WTC11 (cell line): ENCODE results near the gene CEP135. TPM values are rescaled to one million over a fixed set of nuclear protein-coding genes. Genes with fewer than 3 reads are reported as not detected.
"Not testable (repeated sequence)": the region's sequence is repeated elsewhere in the genome, so short reads cannot be mapped to it uniquely, and the experiment has no call there.

Source experiments
- ATAC-seq: fragments of 200-7000 bp; cut with Tn5 transposase; 2 replicates; pipeline ENCODE4 v1.10.0; 2021; ENCODE audit warnings: mild to moderate bottlenecking, moderate library complexity
- CTCF ChIA-PET: fragments of 300-600 bp; sonication (Branson Sonifier 250); formaldehyde crosslinking; loops from one replicate; lab custom pipeline; 2021; ENCODE audit warnings: antibody characterized with exemption; lab: Charles Lee
- POLR2A ChIA-PET: fragments of 350-600 bp; sonication (Branson Sonifier 250); formaldehyde crosslinking; loops from one replicate; lab custom pipeline; 2021; ENCODE audit warnings: antibody characterized with exemption; lab: Charles Lee
- DNase-seq: peaks from one replicate; pipeline ENCODE4 v3.0.0; 2021; ENCODE audit warnings: low spot score
- H3K27ac Mint-ChIP-seq: 2 replicates; pipeline ENCODE4 v1.8.0; 2021; ENCODE audit warnings: mixed read lengths
- H3K27me3 Mint-ChIP-seq: 2 replicates; pipeline ENCODE4 v1.8.0; 2021; ENCODE audit warnings: low read depth, mild to moderate bottlenecking, moderate library complexity, mixed read lengths
- H3K36me3 Mint-ChIP-seq: 2 replicates; pipeline ENCODE4 v1.8.0; 2021; ENCODE audit warnings: mixed read lengths
- H3K4me1 Mint-ChIP-seq: 2 replicates; pipeline ENCODE4 v1.8.0; 2022; ENCODE audit warnings: mixed read lengths
- H3K4me3 Mint-ChIP-seq: 2 replicates; pipeline ENCODE4 v1.8.0; 2021; ENCODE audit warnings: mild to moderate bottlenecking, moderate library complexity, mixed read lengths
- H3K9me3 Mint-ChIP-seq: 2 replicates; pipeline ENCODE4 v1.8.0; 2021; ENCODE audit warnings: mixed read lengths
- GABPB1 ChIP-seq: sonication (generic); formaldehyde crosslinking; IDR thresholded peaks from 2 replicates; pipeline ENCODE4 v1.8.1; 2023; ENCODE audit warnings: mild to moderate bottlenecking, missing genetic modification reagents
- HMGA2 ChIP-seq: fragments of 250-450 bp; sonication (Bioruptor Pico); IDR thresholded peaks from 2 replicates; pipeline ENCODE4 v1.4.0; 2021; ENCODE audit warnings: mild to moderate bottlenecking, moderate library complexity
- MYBL2 ChIP-seq: sonication (generic); formaldehyde crosslinking; IDR thresholded peaks from 2 replicates; pipeline ENCODE4 v1.8.1; 2023; ENCODE audit warnings: mild to moderate bottlenecking, moderate library complexity, missing genetic modification reagents
- NFATC4 ChIP-seq: fragments of 250-450 bp; sonication (Bioruptor Pico); IDR thresholded peaks from 2 replicates; pipeline ENCODE4 v1.9.0; 2021; ENCODE audit warnings: mild to moderate bottlenecking
- NR2C2 ChIP-seq: sonication (generic); formaldehyde crosslinking; IDR thresholded peaks from 2 replicates; pipeline ENCODE4 v1.8.0; 2022; ENCODE audit warnings: mild to moderate bottlenecking, missing genetic modification reagents
- ZNF396 ChIP-seq: fragments of 250-450 bp; sonication (Bioruptor Pico); IDR thresholded peaks from 2 replicates; pipeline ENCODE4 v1.8.0; 2021; ENCODE audit warnings: mild to moderate bottlenecking, moderate library complexity, borderline replicate concordance
- ZNF416 ChIP-seq: fragments of 250-450 bp; sonication (Bioruptor Pico); IDR thresholded peaks from 2 replicates; pipeline ENCODE4 v1.9.0; 2021; ENCODE audit warnings: mild to moderate bottlenecking, inconsistent platforms
- total RNA-seq: library from RNA; stranded (reverse); gene quantifications from 3 replicates; pipeline ENCODE4 v1.2.3, GENCODE V29; 2021
- TF ChIP-seq, protein P1 (sequence below): sonication (generic); formaldehyde crosslinking; IDR thresholded peaks from 2 replicates; pipeline ENCODE4 v1.8.0; 2023; ENCODE audit warnings: mild to moderate bottlenecking, missing genetic modification reagents
- TF ChIP-seq, protein P2 (sequence below): sonication (generic); formaldehyde crosslinking; IDR thresholded peaks from 2 replicates; pipeline ENCODE4 v1.8.1; 2022; ENCODE audit warnings: mild to moderate bottlenecking, missing genetic modification reagents, moderate library complexity, borderline replicate concordance
- TF ChIP-seq, protein P3 (sequence below): sonication (generic); formaldehyde crosslinking; IDR thresholded peaks from 2 replicates; pipeline ENCODE4 v1.8.1; 2022; ENCODE audit warnings: mild to moderate bottlenecking, moderate library complexity, missing genetic modification reagents
- TF ChIP-seq, protein P4 (sequence below): fragments of 250-450 bp; sonication (Bioruptor Pico); IDR thresholded peaks from 2 replicates; pipeline ENCODE4 v1.9.0; 2021; ENCODE audit warnings: mild to moderate bottlenecking, borderline replicate concordance
- TF ChIP-seq, protein P5 (sequence below): fragments of 250-450 bp; sonication (Bioruptor Pico); conservative IDR thresholded peaks from 2 replicates; pipeline ENCODE4 v1.9.0; 2021; ENCODE audit warnings: mild to moderate bottlenecking
- TF ChIP-seq, protein P6 (sequence below): fragments of 250-450 bp; sonication (Bioruptor Pico); IDR thresholded peaks from 2 replicates; pipeline ENCODE4 v1.8.0; 2021; ENCODE audit warnings: mild to moderate bottlenecking

Gene CEP135
- total RNA-seq, 1 experiment from 2014 or later = 13.6 TPM

DNA sequence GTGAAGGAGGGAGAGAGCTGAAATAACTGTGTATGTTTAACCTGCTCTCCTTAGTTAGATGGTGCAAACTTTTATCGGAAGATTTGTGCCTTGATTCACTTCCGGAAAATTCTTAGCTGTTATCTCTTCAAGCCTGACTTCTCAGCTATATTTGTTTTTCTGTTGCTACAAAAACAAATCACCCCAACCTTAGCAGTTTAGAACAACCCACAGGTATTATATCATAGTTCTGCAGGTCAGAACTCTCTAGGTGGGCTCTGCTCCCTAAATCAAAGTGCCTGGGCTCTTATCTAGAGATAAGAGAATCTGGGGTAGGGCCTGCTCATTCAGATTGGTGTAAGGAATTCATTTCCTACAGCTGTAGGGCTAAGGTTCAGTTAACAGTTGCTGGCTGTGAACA is 15.1 kb upstream of the CEP135 start:
- ChIA-PET POLR2A (no interaction called here), CTCF (interaction anchor here (1.5 kb wide), 1 partner anchor 15 kb away, joined by 9 read pairs; the partner anchor contains the start of gene CEP135)
- TF ChIP-seq GABPB1 (CRISPR knock-in tag) = no peak
- TF ChIP-seq NFATC4 (CRISPR knock-in tag) = no peak
- TF ChIP-seq, protein P1, sequence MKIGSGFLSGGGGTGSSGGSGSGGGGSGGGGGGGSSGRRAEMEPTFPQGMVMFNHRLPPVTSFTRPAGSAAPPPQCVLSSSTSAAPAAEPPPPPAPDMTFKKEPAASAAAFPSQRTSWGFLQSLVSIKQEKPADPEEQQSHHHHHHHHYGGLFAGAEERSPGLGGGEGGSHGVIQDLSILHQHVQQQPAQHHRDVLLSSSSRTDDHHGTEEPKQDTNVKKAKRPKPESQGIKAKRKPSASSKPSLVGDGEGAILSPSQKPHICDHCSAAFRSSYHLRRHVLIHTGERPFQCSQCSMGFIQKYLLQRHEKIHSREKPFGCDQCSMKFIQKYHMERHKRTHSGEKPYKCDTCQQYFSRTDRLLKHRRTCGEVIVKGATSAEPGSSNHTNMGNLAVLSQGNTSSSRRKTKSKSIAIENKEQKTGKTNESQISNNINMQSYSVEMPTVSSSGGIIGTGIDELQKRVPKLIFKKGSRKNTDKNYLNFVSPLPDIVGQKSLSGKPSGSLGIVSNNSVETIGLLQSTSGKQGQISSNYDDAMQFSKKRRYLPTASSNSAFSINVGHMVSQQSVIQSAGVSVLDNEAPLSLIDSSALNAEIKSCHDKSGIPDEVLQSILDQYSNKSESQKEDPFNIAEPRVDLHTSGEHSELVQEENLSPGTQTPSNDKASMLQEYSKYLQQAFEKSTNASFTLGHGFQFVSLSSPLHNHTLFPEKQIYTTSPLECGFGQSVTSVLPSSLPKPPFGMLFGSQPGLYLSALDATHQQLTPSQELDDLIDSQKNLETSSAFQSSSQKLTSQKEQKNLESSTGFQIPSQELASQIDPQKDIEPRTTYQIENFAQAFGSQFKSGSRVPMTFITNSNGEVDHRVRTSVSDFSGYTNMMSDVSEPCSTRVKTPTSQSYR (CRISPR knock-in tag) = no peak
- TF ChIP-seq, protein P2, sequence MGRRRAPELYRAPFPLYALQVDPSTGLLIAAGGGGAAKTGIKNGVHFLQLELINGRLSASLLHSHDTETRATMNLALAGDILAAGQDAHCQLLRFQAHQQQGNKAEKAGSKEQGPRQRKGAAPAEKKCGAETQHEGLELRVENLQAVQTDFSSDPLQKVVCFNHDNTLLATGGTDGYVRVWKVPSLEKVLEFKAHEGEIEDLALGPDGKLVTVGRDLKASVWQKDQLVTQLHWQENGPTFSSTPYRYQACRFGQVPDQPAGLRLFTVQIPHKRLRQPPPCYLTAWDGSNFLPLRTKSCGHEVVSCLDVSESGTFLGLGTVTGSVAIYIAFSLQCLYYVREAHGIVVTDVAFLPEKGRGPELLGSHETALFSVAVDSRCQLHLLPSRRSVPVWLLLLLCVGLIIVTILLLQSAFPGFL (CRISPR knock-in tag) = no peak
- TF ChIP-seq, protein P3, sequence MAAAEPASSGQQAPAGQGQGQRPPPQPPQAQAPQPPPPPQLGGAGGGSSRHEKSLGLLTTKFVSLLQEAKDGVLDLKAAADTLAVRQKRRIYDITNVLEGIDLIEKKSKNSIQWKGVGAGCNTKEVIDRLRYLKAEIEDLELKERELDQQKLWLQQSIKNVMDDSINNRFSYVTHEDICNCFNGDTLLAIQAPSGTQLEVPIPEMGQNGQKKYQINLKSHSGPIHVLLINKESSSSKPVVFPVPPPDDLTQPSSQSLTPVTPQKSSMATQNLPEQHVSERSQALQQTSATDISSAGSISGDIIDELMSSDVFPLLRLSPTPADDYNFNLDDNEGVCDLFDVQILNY (CRISPR knock-in tag) = no peak
- TF ChIP-seq MYBL2 (CRISPR knock-in tag) = no peak
- no peak for TF ChIP-seq NR2C2
- TF ChIP-seq ZNF396 (CRISPR knock-in tag) = no peak
- TF ChIP-seq, protein P4, sequence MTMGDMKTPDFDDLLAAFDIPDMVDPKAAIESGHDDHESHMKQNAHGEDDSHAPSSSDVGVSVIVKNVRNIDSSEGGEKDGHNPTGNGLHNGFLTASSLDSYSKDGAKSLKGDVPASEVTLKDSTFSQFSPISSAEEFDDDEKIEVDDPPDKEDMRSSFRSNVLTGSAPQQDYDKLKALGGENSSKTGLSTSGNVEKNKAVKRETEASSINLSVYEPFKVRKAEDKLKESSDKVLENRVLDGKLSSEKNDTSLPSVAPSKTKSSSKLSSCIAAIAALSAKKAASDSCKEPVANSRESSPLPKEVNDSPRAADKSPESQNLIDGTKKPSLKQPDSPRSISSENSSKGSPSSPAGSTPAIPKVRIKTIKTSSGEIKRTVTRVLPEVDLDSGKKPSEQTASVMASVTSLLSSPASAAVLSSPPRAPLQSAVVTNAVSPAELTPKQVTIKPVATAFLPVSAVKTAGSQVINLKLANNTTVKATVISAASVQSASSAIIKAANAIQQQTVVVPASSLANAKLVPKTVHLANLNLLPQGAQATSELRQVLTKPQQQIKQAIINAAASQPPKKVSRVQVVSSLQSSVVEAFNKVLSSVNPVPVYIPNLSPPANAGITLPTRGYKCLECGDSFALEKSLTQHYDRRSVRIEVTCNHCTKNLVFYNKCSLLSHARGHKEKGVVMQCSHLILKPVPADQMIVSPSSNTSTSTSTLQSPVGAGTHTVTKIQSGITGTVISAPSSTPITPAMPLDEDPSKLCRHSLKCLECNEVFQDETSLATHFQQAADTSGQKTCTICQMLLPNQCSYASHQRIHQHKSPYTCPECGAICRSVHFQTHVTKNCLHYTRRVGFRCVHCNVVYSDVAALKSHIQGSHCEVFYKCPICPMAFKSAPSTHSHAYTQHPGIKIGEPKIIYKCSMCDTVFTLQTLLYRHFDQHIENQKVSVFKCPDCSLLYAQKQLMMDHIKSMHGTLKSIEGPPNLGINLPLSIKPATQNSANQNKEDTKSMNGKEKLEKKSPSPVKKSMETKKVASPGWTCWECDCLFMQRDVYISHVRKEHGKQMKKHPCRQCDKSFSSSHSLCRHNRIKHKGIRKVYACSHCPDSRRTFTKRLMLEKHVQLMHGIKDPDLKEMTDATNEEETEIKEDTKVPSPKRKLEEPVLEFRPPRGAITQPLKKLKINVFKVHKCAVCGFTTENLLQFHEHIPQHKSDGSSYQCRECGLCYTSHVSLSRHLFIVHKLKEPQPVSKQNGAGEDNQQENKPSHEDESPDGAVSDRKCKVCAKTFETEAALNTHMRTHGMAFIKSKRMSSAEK (CRISPR knock-in tag) = no peak
- TF ChIP-seq, protein P5, sequence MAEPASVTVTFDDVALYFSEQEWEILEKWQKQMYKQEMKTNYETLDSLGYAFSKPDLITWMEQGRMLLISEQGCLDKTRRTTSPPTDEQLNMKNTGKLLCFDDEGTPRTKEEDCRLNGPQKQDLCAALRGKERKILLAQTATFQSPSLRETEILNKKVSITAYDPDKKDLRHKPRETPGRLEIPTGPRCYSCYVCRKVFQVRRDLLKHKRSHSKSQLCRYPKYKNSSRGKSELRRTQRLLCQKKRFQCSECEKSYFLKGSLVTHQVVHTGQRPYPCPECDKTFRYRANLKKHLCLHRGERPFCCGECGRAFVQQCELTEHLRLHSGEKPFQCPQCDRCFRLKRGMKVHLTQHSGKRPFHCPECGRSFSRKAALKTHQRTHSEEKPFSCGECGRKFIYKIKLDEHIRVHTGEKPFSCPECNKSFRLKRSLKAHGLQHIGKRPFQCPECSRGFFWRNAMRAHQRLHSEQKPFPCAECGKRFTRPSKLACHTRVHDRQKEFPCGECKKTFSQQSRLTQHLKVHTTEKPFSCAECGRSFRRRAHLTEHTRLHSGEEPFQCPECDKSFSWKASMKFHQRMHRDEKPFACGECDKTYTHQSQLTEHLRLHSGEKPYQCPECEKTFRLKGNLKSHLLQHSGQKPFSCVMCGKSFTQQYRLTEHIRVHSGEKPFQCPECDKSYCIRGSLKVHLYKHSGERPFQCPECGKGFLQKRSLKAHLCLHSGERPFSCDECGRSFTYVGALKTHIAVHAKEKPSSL (CRISPR knock-in tag) = no peak
- no peak for TF ChIP-seq ZNF416 (CRISPR knock-in tag)
- TF ChIP-seq HMGA2 (CRISPR knock-in tag) = no peak
- TF ChIP-seq, protein P6, sequence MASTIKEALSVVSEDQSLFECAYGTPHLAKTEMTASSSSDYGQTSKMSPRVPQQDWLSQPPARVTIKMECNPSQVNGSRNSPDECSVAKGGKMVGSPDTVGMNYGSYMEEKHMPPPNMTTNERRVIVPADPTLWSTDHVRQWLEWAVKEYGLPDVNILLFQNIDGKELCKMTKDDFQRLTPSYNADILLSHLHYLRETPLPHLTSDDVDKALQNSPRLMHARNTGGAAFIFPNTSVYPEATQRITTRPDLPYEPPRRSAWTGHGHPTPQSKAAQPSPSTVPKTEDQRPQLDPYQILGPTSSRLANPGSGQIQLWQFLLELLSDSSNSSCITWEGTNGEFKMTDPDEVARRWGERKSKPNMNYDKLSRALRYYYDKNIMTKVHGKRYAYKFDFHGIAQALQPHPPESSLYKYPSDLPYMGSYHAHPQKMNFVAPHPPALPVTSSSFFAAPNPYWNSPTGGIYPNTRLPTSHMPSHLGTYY = no peak
- DNase-seq (no peak), ATAC-seq (no peak)
- peaks cover 5% of the 10 kb centered on the region for H3K27me3 Mint-ChIP-seq
- no peak overlapping the region for H3K27ac Mint-ChIP-seq
- H3K36me3 Mint-ChIP-seq = peaks cover 28% of the 10 kb centered on the region
- H3K4me3 Mint-ChIP-seq = no peak overlapping the region
- H3K4me1 Mint-ChIP-seq = no peaks in the 10 kb centered on the region; the same call in 1 of the 2 replicates
- H3K9me3 Mint-ChIP-seq = peaks cover 47% of the 10 kb centered on the region

DNA sequence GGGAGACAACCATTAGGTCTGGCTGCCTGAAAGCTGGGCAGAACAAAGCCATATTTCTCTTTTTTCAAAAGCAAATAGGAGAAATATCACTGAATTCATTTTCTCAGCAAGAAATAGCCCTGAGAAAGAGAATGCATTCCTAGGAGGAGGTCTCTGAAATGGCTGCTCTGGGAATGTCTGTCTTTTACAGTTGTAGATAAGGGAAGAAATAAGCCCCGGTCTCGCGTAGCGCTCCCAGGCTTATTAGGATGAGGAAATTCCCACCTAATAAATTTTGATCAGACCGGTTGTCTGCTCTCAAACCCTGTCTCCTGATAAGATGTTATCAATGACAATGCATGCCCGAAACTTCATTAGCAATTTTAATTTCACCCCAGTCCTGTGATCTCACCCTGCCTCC is 12.8 kb upstream of the CEP135 start:
- H3K27ac Mint-ChIP-seq, DNase-seq, ATAC-seq, H3K27me3 Mint-ChIP-seq, CTCF ChIA-PET, H3K4me3 Mint-ChIP-seq, POLR2A ChIA-PET, H3K4me1 Mint-ChIP-seq: not testable (repeated sequence)
- Mint-ChIP-seq H3K9me3 (peaks cover 44% of the 10 kb centered on the region), H3K36me3 (peaks cover 28% of the 10 kb centered on the region)
